ENCODE results near the gene FSD2.
"Not testable (repeated sequence)": the region's sequence is repeated elsewhere in the genome, so short reads cannot be mapped to it uniquely, and the experiment has no call there.

The FSD2 gene

DNA sequence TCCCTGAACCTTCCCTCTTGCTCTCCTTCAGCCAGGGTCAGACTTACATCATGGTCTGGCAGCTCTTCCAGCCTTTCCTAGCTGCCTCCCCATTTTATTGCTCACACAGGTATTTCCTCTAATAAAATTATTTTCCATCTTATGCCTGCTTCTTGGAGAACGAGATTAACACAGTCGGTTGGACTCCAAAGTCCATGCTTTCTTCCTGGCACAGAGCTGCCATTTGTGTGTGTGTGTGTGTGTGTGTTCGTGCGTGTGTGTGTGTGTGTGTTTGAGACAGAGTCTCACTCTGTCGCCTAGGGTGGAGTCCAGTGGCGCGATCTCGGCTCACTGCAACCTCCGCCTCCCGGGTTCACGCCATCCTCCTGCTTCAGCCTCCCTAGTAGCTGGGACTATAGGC lies 15.5 kb downstream of the FSD2 start:
- H3K36me3 ChIP-seq (ENCODE audit: control insufficient read depth, insufficient read depth, low read length) = no peaks in the 10 kb centered on the region
- H3K4me1 ChIP-seq (ENCODE audit: control insufficient read depth, insufficient read depth, low read length, poor library complexity, severe bottlenecking) = no peaks in the 10 kb centered on the region
- H3K27ac ChIP-seq (ENCODE audit: low read depth, low read length, severe bottlenecking) = no peak overlapping the region
- WGBS, 2 experiments (ENCODE audit: insufficient coverage in 2 of 2) = 100% methylated on average over 3 of the region's 11 CpGs; no CpG with 5 or more reads in 1 of the 2 experiments
- H3K9me3 ChIP-seq (ENCODE audit: control insufficient read depth, low read length) = no peaks in the 10 kb centered on the region
- H3K4me3 ChIP-seq (ENCODE audit: extremely low read depth, insufficient read depth, low read length, poor library complexity, severe bottlenecking) = no peak overlapping the region

DNA sequence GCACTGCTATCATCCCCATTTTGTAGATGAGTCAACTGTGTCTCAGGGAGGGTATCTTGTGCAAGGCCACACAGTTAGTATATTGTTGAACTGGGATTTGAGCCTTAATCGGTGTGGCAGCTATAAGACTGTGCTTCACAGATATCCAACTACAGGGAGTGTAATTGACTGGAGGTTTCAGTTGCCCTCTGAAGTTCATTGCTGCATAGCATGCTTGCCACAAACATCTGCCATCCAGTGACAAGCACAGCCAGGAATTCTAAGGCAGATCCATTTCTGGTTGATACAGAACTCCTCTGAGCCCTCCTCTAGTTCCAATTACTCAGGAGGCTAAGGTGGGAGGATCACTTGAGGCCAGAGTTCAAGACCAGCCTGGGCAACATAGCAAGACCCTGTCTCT lies 16.4 kb downstream of the FSD2 start:
- Histone ChIP-seq H3K36me3 (ENCODE audit: control insufficient read depth, insufficient read depth, low read length) (no peaks in the 10 kb centered on the region), H3K4me3 (ENCODE audit: extremely low read depth, insufficient read depth, low read length, poor library complexity, severe bottlenecking) (no peak overlapping the region), H3K27ac (ENCODE audit: low read depth, low read length, severe bottlenecking) (no peak overlapping the region), H3K4me1 (ENCODE audit: control insufficient read depth, insufficient read depth, low read length, poor library complexity, severe bottlenecking) (no peaks in the 10 kb centered on the region), H3K9me3 (ENCODE audit: control insufficient read depth, low read length) (no peaks in the 10 kb centered on the region)
- 86 to 100% methylated on average over 1 of the region's 1 CpG for WGBS, 2 experiments (ENCODE audit: insufficient coverage in 2 of 2)

DNA sequence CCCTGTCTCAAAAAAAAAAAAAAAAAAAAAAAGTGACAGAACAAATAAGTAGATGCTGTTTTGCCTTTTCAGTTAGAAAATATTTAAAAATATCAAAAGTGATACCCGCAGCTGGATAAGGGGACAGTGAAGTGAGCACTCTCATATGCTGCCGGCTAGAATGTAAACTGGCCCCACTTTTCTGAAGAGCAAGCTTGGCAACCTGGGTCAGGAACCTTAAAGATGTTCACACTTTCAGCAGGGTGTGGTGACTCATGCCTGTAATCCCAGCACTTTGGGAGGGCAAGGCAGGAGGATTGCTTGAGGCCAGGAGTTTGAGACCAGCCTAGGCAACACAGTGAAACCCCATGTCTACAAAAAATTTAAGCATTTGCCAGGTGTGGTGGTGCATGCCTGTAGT lies 17.4 kb downstream of the FSD2 start:
- H3K27ac ChIP-seq (ENCODE audit: low read depth, low read length, severe bottlenecking) = no peak overlapping the region
- no peak overlapping the region for H3K4me3 ChIP-seq (ENCODE audit: extremely low read depth, insufficient read depth, low read length, poor library complexity, severe bottlenecking)

DNA sequence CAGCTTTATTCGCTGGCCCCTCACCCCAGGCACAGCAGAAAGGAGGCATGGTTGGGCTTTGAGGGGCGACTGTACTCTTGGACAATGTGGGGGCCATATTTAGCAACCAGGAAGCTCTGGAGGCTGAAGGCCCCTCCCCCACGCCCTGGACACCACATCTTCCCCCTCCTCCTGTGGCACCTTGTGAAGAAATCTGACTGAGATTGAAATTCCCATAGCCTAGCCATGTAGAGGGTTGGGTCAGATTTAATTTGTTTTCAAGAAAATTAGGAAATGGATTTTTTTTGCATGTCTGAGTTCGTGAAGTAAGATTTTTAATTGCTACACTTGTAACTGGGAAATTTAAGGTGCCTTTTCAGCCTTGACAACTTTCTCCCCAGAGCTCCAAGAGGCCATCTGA lies 24.5 kb downstream of the FSD2 start:
- Histone ChIP-seq H3K27ac (ENCODE audit: low read depth, low read length, severe bottlenecking) (no peak overlapping the region), H3K36me3 (ENCODE audit: control insufficient read depth, insufficient read depth, low read length) (no peaks in the 10 kb centered on the region), H3K4me3 (ENCODE audit: extremely low read depth, insufficient read depth, low read length, poor library complexity, severe bottlenecking) (no peak overlapping the region), H3K4me1 (ENCODE audit: control insufficient read depth, insufficient read depth, low read length, poor library complexity, severe bottlenecking) (no peaks in the 10 kb centered on the region), H3K9me3 (ENCODE audit: control insufficient read depth, low read length) (peaks cover 5% of the 10 kb centered on the region)
- 88 to 100% methylated on average over 1 to 2 of the region's 4 CpGs for WGBS, 2 experiments (ENCODE audit: insufficient coverage in 2 of 2)

More for the DNA sequence above, 17.4 kb downstream of the FSD2 start:
- Histone ChIP-seq H3K4me1 (ENCODE audit: control insufficient read depth, insufficient read depth, low read length, poor library complexity, severe bottlenecking) (no peaks in the 10 kb centered on the region), H3K9me3 (ENCODE audit: control insufficient read depth, low read length) (no peaks in the 10 kb centered on the region), H3K36me3 (ENCODE audit: control insufficient read depth, insufficient read depth, low read length) (no peaks in the 10 kb centered on the region)
- 74 to 95% methylated on average over 2 of the region's 2 CpGs for WGBS, 2 experiments (ENCODE audit: insufficient coverage in 2 of 2)

DNA sequence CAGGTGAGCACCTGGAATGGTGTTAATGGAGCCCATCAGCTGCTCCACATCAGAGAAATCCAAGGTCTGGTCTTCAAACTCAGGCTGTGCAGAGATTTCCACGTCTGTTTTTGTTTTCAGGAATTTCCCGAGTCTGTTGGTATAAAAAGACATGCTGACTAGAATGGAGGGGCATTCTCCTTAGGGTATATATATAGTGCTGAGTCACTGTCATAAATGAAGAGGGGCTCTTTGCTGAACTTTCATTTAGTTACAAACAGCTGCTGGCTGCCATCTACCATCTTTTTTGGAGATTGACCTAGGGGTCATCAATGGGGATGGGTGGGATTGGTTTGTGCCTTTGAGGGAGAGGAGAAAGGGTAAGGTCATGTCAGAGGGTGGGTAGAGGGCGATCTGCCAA lies 27.1 kb downstream of the FSD2 start:
- H3K27ac ChIP-seq (ENCODE audit: low read depth, low read length, severe bottlenecking) = no peak overlapping the region
- WGBS, 2 experiments (ENCODE audit: insufficient coverage in 2 of 2) = 95 to 100% methylated on average over 1 to 2 of the region's 3 CpGs
- no peaks in the 10 kb centered on the region for H3K36me3 ChIP-seq (ENCODE audit: control insufficient read depth, insufficient read depth, low read length)
- H3K9me3 ChIP-seq (ENCODE audit: control insufficient read depth, low read length) = peaks cover 5% of the 10 kb centered on the region
- no peak overlapping the region for H3K4me3 ChIP-seq (ENCODE audit: extremely low read depth, insufficient read depth, low read length, poor library complexity, severe bottlenecking)
- no peaks in the 10 kb centered on the region for H3K4me1 ChIP-seq (ENCODE audit: control insufficient read depth, insufficient read depth, low read length, poor library complexity, severe bottlenecking)

DNA sequence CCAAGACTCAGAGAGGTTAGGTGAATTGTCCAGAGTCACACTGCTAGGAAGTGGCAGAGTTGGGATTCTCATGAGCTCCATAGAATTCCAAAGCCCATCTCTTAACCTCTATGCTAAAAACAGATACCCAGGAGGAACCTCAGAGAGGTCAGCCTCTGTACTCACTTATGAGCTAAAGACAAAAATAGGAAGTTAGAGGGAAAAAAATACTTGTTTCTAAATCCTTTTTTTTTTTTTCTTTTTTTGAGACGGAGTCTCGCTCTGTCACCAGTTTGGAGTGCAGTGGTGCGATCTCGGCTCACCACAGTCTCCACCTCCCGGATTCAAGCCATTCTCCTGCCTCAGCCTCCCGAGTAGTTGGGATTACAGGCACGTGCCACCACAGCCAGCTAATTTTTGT lies 31.4 kb downstream of the FSD2 start:
- no peaks in the 10 kb centered on the region for H3K4me1 ChIP-seq (ENCODE audit: control insufficient read depth, insufficient read depth, low read length, poor library complexity, severe bottlenecking)
- H3K27ac ChIP-seq (ENCODE audit: low read depth, low read length, severe bottlenecking) = no peak overlapping the region
- WGBS, 2 experiments (ENCODE audit: insufficient coverage in 2 of 2) = 97% methylated on average over 4 of the region's 7 CpGs; no CpG with 5 or more reads in 1 of the 2 experiments
- no peak overlapping the region for H3K4me3 ChIP-seq (ENCODE audit: extremely low read depth, insufficient read depth, low read length, poor library complexity, severe bottlenecking)
- H3K9me3 ChIP-seq (ENCODE audit: control insufficient read depth, low read length) = peaks cover 5% of the 10 kb centered on the region
- no peaks in the 10 kb centered on the region for H3K36me3 ChIP-seq (ENCODE audit: control insufficient read depth, insufficient read depth, low read length)

DNA sequence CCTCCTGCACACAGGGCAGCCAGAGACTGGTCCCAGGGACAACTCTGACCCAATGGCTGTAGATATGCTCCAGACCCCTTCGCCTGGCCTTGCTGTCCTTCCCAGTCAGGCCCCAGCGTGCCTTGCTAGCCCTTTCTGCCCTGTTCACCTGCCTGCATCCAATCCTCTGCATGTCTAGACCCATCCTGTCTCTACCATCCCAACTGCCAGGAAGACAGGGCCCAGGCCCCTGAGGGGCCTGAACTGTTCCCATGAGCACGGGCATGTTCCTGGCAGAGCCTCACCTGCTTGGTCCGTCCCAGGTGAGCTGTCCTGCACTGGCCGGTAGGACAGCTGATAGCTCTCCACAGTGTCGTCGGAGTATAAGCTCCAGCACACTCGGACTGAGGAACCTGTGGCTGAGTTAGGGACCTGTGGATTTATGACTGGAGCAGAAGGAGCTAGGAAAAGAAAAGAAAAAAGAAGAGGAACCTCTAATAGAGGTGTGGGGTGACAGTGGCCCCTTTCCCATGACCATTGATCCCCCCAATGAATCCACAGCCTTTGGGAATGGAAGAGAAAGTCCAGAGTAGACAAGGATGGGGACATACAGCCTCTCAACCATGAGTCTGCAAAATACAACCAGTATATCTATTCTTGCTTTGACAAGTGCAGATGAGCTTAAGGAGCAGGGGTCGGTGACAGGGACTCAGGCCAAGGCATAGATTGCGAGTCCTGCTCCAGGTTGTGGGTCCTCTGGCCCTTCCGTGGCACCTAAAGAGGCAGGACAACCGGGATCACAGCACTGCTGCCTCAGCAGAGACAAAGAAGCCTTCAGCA lies 33.9 kb downstream of the FSD2 start:
- Histone ChIP-seq H3K9me3 (ENCODE audit: control insufficient read depth, low read length) (peaks cover 5% of the 10 kb centered on the region), H3K4me3 (ENCODE audit: extremely low read depth, insufficient read depth, low read length, poor library complexity, severe bottlenecking) (no peak overlapping the region), H3K27ac (ENCODE audit: low read depth, low read length, severe bottlenecking) (no peak overlapping the region), H3K36me3 (ENCODE audit: control insufficient read depth, insufficient read depth, low read length) (no peaks in the 10 kb centered on the region), H3K4me1 (ENCODE audit: control insufficient read depth, insufficient read depth, low read length, poor library complexity, severe bottlenecking) (no peaks in the 10 kb centered on the region)
- 89 to 97% methylated on average over 8 to 12 of the region's 12 CpGs for WGBS, 2 experiments (ENCODE audit: insufficient coverage in 2 of 2)

DNA sequence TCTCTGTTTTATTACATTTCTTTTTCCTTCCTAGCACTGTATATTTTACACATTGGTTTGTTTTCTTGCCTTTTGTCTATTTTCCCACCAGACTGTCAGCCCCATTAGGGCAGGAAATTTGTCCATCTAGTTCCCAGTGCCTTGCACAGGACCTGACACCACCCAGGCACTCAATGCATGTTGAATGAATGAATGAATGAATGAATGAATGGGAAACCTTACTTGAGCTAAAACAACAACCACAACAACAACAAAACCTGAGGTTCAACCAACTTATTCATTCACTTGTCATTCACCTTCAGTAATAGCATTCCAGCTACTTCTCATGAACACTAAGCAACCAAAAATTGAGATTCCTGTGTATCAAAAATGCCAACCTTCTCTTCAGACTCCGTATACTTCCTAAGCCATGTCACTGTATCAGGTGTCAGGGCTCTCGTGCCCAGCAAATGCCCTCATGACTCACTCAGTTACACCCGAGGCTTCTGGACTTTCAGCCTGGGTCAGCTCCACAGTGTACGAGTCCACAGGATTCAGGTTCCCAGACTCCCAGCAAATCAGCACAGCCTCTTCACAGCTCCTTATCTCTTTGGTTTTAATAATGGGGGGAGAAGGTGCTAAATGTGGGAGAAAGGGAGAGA lies 37.3 kb downstream of the FSD2 start:
- Histone ChIP-seq H3K27ac (ENCODE audit: low read depth, low read length, severe bottlenecking) (no peak overlapping the region), H3K36me3 (ENCODE audit: control insufficient read depth, insufficient read depth, low read length) (peaks cover 5% of the 10 kb centered on the region), H3K4me3 (ENCODE audit: extremely low read depth, insufficient read depth, low read length, poor library complexity, severe bottlenecking) (no peak overlapping the region), H3K4me1 (ENCODE audit: control insufficient read depth, insufficient read depth, low read length, poor library complexity, severe bottlenecking) (no peaks in the 10 kb centered on the region), H3K9me3 (ENCODE audit: control insufficient read depth, low read length) (no peaks in the 10 kb centered on the region)
- WGBS, 2 experiments (ENCODE audit: insufficient coverage in 2 of 2) = 93 to 95% methylated on average over 2 to 3 of the region's 4 CpGs

DNA sequence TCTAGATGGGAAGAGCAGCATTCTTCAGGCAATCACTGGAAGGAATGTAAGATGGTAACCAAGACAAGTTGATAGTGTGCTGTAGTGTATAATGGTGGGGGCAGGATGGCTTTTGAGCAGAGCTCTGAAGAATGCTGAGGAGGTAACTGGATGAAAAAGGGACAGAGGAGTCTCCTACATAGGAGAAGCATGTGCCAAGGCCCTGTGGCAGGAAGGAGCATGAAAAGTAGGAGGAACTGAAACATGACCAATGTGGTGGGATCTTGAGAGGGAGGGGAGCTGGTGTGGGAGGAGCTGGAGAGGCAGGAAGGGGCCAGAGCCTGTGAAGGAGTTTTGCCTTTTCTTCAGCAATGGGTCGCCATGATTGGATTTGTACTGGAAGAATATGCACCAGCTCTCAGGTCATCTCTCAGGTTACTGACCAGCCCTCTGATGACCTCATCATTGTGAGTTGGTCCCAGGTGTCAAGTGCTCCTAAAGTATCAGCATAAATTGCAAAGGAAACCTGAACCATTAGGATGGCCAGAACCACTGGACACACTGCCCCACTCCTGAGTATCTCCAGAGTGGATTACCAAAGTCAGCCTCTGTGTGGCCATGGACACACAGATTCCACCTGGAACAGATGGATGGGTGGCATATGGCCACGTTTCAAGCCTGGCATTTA lies 38.6 kb downstream of the FSD2 start:
- Histone ChIP-seq H3K27ac (ENCODE audit: low read depth, low read length, severe bottlenecking) (no peak overlapping the region), H3K36me3 (ENCODE audit: control insufficient read depth, insufficient read depth, low read length) (peaks cover 10% of the 10 kb centered on the region), H3K4me1 (ENCODE audit: control insufficient read depth, insufficient read depth, low read length, poor library complexity, severe bottlenecking) (no peaks in the 10 kb centered on the region), H3K4me3 (ENCODE audit: extremely low read depth, insufficient read depth, low read length, poor library complexity, severe bottlenecking) (no peak overlapping the region), H3K9me3 (ENCODE audit: control insufficient read depth, low read length) (no peaks in the 10 kb centered on the region)
- WGBS, 2 experiments (ENCODE audit: insufficient coverage in 2 of 2) = 88 to 100% methylated on average over 1 to 2 of the region's 2 CpGs

DNA sequence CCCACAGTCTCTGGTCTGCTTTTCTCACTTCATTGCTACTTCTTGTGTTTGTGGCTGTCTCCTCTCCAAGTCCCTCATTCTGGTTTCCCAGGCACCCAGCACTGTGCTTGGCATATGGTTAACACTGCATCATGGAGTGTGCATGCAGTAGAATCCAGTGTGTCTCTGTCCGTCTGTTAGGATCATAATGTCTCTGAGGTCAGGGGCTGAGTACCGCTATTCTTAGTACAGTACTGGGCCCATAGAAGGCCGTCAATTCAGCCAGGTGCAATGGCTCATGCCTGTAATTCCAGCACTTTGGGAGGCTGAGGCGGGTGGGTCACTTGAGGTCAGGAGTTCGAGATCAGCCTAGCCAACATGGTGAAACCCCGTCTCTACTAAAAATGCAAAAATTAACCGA lies 39.7 kb downstream of the FSD2 start:
- not testable (repeated sequence) for H3K4me3 ChIP-seq (ENCODE audit: extremely low read depth, insufficient read depth, low read length, poor library complexity, severe bottlenecking); H3K4me1 ChIP-seq (ENCODE audit: control insufficient read depth, insufficient read depth, low read length, poor library complexity, severe bottlenecking); H3K9me3 ChIP-seq (ENCODE audit: control insufficient read depth, low read length); H3K27ac ChIP-seq (ENCODE audit: low read depth, low read length, severe bottlenecking)
- H3K36me3 ChIP-seq (ENCODE audit: control insufficient read depth, insufficient read depth, low read length) = peaks cover 10% of the 10 kb centered on the region
- WGBS, 2 experiments (ENCODE audit: insufficient coverage in 2 of 2) = 87 to 91% methylated on average over 3 to 7 of the region's 7 CpGs

All from mesodermal cell (in vitro differentiated cells).